PC-3 (cell line): ENCODE results near the gene SRRT. TPM values are rescaled to one million over a fixed set of nuclear protein-coding genes. Genes with fewer than 3 reads are reported as not detected.
"Not testable (repeated sequence)": the region's sequence is repeated elsewhere in the genome, so short reads cannot be mapped to it uniquely, and the experiment has no call there.

Experiments
- ATAC-seq: fragments of 200-7000 bp; cut with Tn5 transposase; 2 replicates; pipeline ENCODE4 v1.9.1; 2020; ENCODE audit warnings: mild to moderate bottlenecking, moderate library complexity
- BruUV-seq: library from RNA; stranded (reverse); fragments of 400-500 nt; replicated peaks from 2 replicates; lab custom pipeline; 2021; lab: Mats Ljungman, UMichigan
- CTCF ChIA-PET: fragments of 300-600 bp; sonication (Branson Sonifier 250); formaldehyde crosslinking; loops from one replicate; lab custom pipeline; 2022; ENCODE audit warnings: antibody characterized with exemption; lab: Charles Lee
- POLR2A ChIA-PET: fragments of 300-600 bp; sonication (Branson Sonifier 250); formaldehyde crosslinking; loops from one replicate; lab custom pipeline; 2022; ENCODE audit warnings: antibody characterized with exemption; ENCODE audit not compliant: unreplicated experiment; lab: Charles Lee
- DNase-seq: peaks from one replicate; pipeline ENCODE4 v3.0.0-alpha.2; 2015
- H2AFZ ChIP-seq: fragments of 300-600 bp; sonication (generic); 2 replicates; pipeline ENCODE4 v1.6.0; 2016; ENCODE audit warnings: antibody characterized with exemption, low read length
- H3F3A ChIP-seq: fragments of 300-600 bp; sonication (generic); one replicate; pipeline ENCODE4 v1.6.0; 2017; ENCODE audit warnings: antibody characterized with exemption, low read length, control low read depth, mild to moderate bottlenecking; ENCODE audit not compliant: unreplicated experiment
- H3K27ac ChIP-seq: fragments of 300-600 bp; sonication (generic); 2 replicates; pipeline ENCODE4 v1.5.1; 2016; ENCODE audit warnings: mild to moderate bottlenecking, low read length
- H3K27me3 ChIP-seq: fragments of 300-600 bp; sonication (generic); 2 replicates; pipeline ENCODE4 v1.6.1; 2016; ENCODE audit warnings: low read length, mixed read lengths
- H3K36me3 ChIP-seq: fragments of 300-600 bp; sonication (generic); 2 replicates; pipeline ENCODE4 v1.6.1; 2016; ENCODE audit warnings: low read depth, mixed run types, low read length, mixed read lengths
- H3K4me1 ChIP-seq: fragments of 300-600 bp; sonication (generic); 2 replicates; pipeline ENCODE4 v1.5.1; 2016; ENCODE audit warnings: low read length; ENCODE audit not compliant: insufficient read depth
- H3K4me2 ChIP-seq: fragments of 300-600 bp; sonication (generic); 2 replicates; pipeline ENCODE4 v1.6.0; 2016; ENCODE audit warnings: low read length
- H3K4me3 ChIP-seq: fragments of 300-600 bp; sonication (generic); 2 replicates; pipeline ENCODE4 v1.5.1; 2016; ENCODE audit warnings: mild to moderate bottlenecking, low read length, mixed read lengths
- H3K79me2 ChIP-seq: fragments of 300-600 bp; sonication (generic); 2 replicates; pipeline ENCODE4 v1.6.1; 2017; ENCODE audit warnings: low read length, mixed read lengths
- H3K9ac ChIP-seq: fragments of 300-600 bp; sonication (generic); 2 replicates; pipeline ENCODE4 v1.6.0; 2016; ENCODE audit warnings: mild to moderate bottlenecking, low read length
- H3K9me2 ChIP-seq: fragments of 300-600 bp; sonication (generic); replicated peaks from 2 replicates; pipeline ENCODE4 v1.6.1; 2016; ENCODE audit warnings: mixed run types, low read length, mixed read lengths
- H3K9me3 ChIP-seq: fragments of 300-600 bp; sonication (generic); 2 replicates; pipeline ENCODE4 v1.6.1; 2016; ENCODE audit warnings: low read length, mixed read lengths
- H4K20me1 ChIP-seq: fragments of 300-600 bp; sonication (generic); 2 replicates; pipeline ENCODE4 v1.6.1; 2016; ENCODE audit warnings: low read length, mixed read lengths
- CTCF ChIP-seq: fragments of 300-600 bp; sonication (generic); conservative IDR thresholded peaks from 2 replicates; pipeline ENCODE4 v1.5.1; 2017; ENCODE audit warnings: antibody characterized with exemption, low read depth, mild to moderate bottlenecking, low read length
- EZH2 ChIP-seq: fragments of 300-600 bp; sonication (generic); IDR thresholded peaks from one replicate; pipeline ENCODE4 v1.6.1; 2017; ENCODE audit warnings: antibody characterized with exemption, mild to moderate bottlenecking, low read length; ENCODE audit not compliant: unreplicated experiment
- EZH2phosphoT487 ChIP-seq: fragments of 300-600 bp; sonication (generic); IDR thresholded peaks from 2 replicates; pipeline ENCODE4 v1.6.1; 2018; ENCODE audit warnings: mild to moderate bottlenecking, antibody characterized with exemption, low read length, borderline replicate concordance
- intact Hi-C: fragments of 100-400 bp; cut with micrococcal nuclease; formaldehyde crosslinking; loops from 2 replicates; pipeline ENCODE4 v1.9.0; 2023
- total RNA-seq: library from RNA; depleted of rRNA; stranded (reverse); fragments of >200 nt; gene quantifications from 2 replicates; pipeline ENCODE4 v1.2.3, GENCODE V29; 2014

SRRT gene
- total RNA-seq, 1 experiment from 2014 or later, result 177 TPM

- H3K4me2 ChIP-seq, H3K9ac ChIP-seq, H3F3A ChIP-seq, H2AFZ ChIP-seq, BruUV-seq, CTCF ChIA-PET, H3K79me2 ChIP-seq, H3K9me3 ChIP-seq, H3K27ac ChIP-seq, POLR2A ChIA-PET, H3K36me3 ChIP-seq, H3K9me2 ChIP-seq, H3K4me3 ChIP-seq, DNase-seq, H4K20me1 ChIP-seq, H3K4me1 ChIP-seq, H3K27me3 ChIP-seq, intact Hi-C loops, ATAC-seq: not testable (repeated sequence)
Measured at GRCh38 chr7:100919779-100920437, 45.0 kb downstream of the SRRT start.

DNA sequence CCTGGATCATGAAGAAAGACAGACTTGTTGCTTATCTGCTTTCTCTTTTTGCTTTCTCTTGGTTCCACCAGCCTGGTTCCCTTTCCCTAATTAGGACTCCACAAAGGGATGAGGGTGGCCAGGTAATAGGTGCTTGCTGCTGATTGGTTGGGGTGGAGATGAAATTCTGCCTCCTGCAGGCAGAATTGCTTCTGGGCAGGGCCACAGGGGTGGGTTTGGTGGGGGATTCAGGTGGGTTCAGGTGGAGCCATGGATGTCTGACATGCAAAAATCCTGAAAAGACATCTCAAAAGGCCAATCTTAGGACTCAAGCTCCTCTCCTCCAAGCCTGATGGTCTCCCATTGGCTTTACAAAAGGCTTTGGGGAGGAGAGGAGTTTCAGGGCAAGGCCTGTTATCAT is 46.1 kb downstream of the SRRT start:
- Histone ChIP-seq H3K36me3 (no peaks in the 10 kb centered on the region), H3K79me2 (no peaks in the 10 kb centered on the region), H3K9me3 (no peaks in the 10 kb centered on the region), H2AFZ (no peak overlapping the region), H3F3A (no peaks in the 10 kb centered on the region), H3K4me2 (no peak overlapping the region), H4K20me1 (no peaks in the 10 kb centered on the region), H3K27ac (no peak overlapping the region), H3K4me1 (no peaks in the 10 kb centered on the region), H3K27me3 (no peaks in the 10 kb centered on the region), H3K9ac (no peak overlapping the region), H3K4me3 (no peak overlapping the region), H3K9me2 (no peaks in the 10 kb centered on the region)
- DNase-seq (no peak), ATAC-seq (no peak)
- TF ChIP-seq CTCF (no peak), EZH2phosphoT487 (no peak), EZH2 (no peak)
- ChIA-PET CTCF (no interaction called here), POLR2A (no interaction called here)
- no TSS peak for BruUV-seq
- intact Hi-C loops, result no loop called here

GRCh38 chr7:100923616-100924015 is 48.7 kb downstream of the SRRT start:
- H4K20me1 ChIP-seq, H3K36me3 ChIP-seq, POLR2A ChIA-PET, DNase-seq, CTCF ChIA-PET, H2AFZ ChIP-seq, H3K27ac ChIP-seq, ATAC-seq, H3K9ac ChIP-seq, H3K4me1 ChIP-seq, H3K9me2 ChIP-seq, BruUV-seq, H3K9me3 ChIP-seq, H3F3A ChIP-seq, H3K4me2 ChIP-seq, H3K4me3 ChIP-seq, H3K79me2 ChIP-seq, intact Hi-C loops, H3K27me3 ChIP-seq: not testable (repeated sequence)

- H3K79me2 ChIP-seq, result no peaks in the 10 kb centered on the region
- no peaks in the 10 kb centered on the region for H3K27me3 ChIP-seq
- H2AFZ ChIP-seq, result no peak overlapping the region
- no peak for TF ChIP-seq EZH2phosphoT487
- H3K4me2 ChIP-seq, result peak overlapping the region; percentile 33
- no peak overlapping the region for H3K9ac ChIP-seq
- no peaks in the 10 kb centered on the region for H4K20me1 ChIP-seq
- H3K9me3 ChIP-seq, result no peaks in the 10 kb centered on the region
- H3F3A ChIP-seq, result no peaks in the 10 kb centered on the region
- CTCF ChIA-PET, result no interaction called here
- no peak for DNase-seq
- intact Hi-C loops, result no loop called here
- no peak for ATAC-seq
- H3K27ac ChIP-seq, result no peak overlapping the region
- no peak overlapping the region for H3K4me3 ChIP-seq
- no peaks in the 10 kb centered on the region for H3K36me3 ChIP-seq
- POLR2A ChIA-PET, result no interaction called here
- peaks cover 21% of the 10 kb centered on the region for H3K4me1 ChIP-seq
- no TSS peak for BruUV-seq
- no peaks in the 10 kb centered on the region for H3K9me2 ChIP-seq
Measured at GRCh38 chr7:100929808-100930174, 54.9 kb downstream of the SRRT start.
